HG02571 (cell line): ENCODE results near the gene PACSIN1.

Source experiments
- ATAC-seq: cut with Tn5 transposase; IDR thresholded peaks from one replicate; pipeline ENCODE4 v1.9.1; 2021; ENCODE audit warnings: mild to moderate bottlenecking, moderate library complexity; ENCODE audit not compliant: unreplicated experiment

PACSIN1 gene, protein sequence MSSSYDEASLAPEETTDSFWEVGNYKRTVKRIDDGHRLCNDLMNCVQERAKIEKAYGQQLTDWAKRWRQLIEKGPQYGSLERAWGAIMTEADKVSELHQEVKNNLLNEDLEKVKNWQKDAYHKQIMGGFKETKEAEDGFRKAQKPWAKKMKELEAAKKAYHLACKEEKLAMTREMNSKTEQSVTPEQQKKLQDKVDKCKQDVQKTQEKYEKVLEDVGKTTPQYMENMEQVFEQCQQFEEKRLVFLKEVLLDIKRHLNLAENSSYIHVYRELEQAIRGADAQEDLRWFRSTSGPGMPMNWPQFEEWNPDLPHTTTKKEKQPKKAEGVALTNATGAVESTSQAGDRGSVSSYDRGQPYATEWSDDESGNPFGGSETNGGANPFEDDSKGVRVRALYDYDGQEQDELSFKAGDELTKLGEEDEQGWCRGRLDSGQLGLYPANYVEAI

DNA sequence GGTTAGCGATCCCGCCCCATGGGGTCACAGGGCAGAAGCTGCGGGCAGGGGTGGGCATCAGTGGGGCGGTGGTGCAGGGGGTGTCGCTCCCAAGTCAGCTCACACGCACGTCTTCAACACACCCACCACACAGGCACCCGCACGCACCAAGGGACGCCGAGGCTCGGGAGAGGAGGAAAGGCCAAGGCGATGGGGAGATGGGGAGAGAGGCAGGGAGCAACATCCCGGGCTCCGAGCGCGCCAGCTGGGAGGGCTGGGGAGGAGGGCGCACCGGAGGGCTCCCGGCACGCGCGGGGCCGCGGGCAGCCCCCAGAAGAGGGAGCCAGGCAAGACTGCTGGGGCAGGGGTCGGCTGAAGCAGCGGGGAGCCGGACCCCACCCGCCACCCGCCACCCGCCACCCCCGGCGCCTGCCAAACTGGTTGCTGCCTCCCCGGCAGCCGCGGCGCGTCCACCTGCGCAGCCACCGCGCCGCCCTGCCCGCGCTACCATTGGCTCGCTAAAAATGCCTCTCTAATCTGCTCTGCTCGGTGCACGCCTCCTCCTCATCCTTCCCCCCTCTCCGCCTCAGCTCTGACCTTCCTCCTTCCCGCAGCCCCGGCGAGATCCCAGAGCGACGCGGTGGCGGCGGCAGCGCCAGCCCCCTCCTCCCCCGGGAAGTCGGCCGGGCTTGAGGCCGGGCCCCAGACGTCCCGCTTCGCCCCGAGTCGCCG, at the start of gene PACSIN1:
TSS of gene PACSIN1 (plus strand) at position 546 of the 711 bp plus-strand sequence. CDS start 60,230 bp downstream, outside the sequence.
- ATAC-seq: no peak

DNA sequence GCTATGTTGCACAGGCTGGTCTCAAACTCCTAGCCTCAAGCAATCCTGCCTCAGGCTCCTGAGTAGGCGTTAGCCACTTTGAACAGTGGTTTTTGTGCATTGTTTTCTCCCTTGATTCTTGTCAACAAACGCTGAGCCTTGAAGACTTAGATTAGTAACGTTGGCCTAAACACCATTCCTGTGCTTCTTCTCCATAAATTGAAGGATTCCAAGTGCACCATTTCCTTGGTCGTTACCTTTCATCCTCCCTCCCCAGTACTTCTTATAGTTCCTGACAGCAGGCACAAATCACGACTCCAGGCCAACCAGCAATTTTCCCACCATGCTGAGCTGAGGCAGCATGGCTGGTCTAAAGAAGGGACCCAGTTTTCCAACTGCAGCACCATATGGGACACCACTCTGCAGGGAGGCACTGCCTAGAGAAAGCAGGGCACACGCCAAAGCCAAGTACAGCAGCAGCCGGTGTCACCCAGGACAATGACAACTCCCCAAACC, 49.0 kb upstream of the PACSIN1 start:
- ATAC-seq: no peak

DNA sequence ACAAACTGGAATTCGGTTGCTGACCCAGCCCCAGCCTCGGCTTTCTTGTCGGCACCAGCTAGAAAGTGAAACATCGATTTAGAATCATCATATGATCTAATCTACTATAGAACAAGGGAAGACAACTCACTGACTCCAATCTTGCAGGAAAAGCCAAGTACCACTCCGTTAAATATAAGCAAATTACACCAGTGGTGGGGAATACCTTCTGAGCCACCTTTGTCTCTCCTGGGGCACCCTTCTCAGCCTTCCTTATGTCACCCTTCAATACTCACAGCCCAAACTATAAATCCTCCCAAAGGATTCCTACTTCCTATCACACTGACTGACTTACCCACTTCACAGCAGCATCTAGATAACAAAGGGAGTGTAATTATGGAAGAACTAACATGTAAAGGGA, 47.5 kb upstream of the PACSIN1 start:
- ATAC-seq: no peak

DNA sequence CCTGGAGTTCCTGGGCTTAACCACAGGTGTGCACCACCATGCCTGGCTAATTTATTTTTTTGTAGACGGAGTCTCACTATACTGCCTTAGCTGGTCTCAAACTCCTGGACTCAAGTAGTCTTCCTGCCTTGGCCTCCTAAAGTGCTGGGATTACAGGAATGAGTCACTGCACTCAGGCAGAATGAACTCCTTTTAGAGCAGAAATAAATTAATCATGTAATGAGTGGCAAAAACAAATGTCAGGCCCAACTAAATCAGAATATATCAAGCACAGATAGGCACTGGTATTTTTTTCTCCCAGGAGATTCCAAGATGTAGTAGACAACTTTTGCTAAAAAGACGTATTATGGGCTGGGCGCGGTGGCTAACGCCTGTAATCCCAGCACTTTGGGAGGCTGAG, 42.6 kb upstream of the PACSIN1 start:
- ATAC-seq: no peak

DNA sequence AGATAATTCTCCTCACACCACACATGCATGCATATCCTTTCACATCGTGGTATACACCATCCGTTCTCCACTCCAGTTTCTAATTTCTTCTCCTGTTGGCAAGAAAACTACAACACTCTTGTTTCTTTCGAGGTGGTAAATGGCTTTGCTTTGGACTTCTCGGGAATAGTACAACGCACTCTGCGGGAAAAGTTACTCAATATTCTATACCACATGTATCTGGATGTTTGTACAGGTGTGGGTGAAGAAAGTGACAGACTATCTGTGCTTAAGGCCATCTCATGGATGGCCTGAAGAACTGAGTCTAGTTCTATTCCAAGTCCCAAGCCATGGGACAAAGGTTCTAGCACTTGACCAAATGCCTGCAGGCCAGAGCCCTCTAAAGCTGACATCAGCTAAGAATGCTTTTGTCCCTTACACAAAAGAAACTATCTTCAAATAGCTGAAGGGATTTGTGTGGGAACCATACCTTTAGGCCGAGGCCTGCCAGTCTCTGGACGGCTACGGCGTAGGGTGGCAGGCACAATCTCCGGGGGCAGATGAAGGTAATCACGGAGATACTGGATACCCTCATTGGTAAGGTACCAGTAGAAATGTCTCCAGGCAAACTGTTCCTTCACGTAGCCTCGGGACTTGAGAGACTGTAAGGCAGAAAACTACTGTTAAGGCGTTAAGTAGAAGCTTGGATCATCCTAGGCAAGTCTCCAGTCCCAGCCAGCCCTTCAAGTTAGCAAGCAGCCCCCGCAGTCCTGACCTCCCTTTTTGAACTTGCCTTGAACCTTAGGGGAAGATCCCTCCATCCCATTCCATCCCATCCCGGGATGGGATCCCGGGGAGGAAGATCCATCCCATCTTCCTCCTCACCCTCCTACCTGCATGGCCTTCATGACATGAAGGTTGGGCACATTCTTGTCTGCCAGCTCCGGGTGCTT, 41.4 kb upstream of the PACSIN1 start:
- ATAC-seq: no peak

DNA sequence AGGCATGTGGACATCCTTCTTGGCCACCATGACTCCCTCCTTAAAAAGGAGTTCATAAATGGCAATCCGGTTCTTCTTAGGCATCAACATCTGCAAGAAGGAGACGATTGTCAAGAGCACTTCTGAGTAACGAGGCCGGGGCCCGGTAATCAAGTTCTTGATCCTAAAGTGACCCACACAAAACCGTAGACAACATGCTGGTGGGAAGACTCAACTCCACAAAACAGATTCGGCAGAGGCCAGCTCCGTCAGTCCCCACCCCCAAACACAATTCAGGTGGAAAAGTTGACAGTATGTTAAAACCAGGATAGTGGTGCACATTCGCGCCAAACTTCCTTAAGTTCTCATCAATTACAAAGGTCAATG, 40.8 kb upstream of the PACSIN1 start:
- ATAC-seq: no peak

DNA sequence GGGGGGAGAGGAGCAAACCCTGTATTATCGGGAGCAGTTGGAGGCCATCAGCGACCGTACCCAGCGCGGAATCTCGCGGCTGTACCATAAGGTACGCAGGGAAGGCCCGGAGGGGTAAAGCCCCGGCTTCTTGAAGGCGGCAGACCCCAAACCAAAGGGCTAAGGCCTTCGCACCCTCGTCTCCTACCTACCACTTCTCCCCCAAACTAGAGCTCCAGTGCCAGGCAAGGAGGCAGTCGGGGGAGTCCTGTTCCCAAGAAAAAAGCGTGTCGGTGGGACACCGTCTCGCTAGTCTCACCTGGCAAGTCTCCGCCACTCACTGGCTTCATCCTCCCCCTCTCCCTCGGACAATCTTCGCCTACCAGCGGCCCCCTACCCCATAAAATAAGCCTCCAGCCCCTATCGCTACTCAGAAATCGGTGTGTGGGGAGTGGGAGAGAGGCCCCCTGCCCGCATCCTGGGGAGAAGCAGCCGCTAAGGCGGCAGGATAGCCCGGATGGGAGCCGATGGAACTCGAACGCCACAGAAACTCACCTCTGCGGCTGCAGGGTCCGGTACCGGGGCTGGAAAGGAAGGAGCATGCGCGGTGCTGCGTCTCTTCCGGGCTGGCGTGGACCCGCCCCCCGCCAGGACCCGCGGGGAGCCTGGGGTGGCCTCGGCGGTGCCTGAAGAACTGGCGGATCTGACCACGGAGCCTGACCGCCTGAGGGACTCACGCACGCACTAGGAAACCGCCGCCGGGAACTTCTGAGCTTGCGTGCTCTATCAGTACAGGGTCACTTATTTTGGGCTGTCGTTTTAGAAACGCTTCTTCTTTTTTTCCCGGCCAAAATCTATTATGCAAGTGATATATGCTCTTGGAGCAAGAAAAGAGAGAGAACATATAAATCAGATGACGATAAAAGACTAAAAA, 40.1 kb upstream of the PACSIN1 start, which contains the start of gene RPS10:
TSS of gene RPS10 (minus strand) at position 572 of the 913 bp plus-strand sequence. CDS start 848 bp downstream, outside the sequence.
- ATAC-seq: peak; percentile 84

DNA sequence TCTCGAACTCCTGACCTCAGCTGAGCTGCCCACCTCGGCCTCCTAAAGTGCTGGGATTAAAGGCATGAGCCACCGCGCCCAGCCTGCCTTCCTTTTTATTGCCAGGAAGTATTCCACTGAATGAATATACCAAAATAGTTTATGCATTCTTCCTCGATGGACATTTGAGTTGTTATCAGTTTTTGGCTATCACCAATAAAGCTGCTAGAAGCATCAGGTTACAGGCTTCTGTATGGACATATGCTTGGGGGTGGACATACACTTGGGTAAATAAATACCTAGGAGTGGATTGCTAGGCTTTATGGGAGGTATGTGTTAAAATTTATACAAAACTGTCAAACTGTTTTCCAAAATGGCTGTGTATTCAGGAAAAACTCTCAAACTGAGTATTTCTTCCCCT, 30.0 kb upstream of the PACSIN1 start:
- no peak for ATAC-seq

DNA sequence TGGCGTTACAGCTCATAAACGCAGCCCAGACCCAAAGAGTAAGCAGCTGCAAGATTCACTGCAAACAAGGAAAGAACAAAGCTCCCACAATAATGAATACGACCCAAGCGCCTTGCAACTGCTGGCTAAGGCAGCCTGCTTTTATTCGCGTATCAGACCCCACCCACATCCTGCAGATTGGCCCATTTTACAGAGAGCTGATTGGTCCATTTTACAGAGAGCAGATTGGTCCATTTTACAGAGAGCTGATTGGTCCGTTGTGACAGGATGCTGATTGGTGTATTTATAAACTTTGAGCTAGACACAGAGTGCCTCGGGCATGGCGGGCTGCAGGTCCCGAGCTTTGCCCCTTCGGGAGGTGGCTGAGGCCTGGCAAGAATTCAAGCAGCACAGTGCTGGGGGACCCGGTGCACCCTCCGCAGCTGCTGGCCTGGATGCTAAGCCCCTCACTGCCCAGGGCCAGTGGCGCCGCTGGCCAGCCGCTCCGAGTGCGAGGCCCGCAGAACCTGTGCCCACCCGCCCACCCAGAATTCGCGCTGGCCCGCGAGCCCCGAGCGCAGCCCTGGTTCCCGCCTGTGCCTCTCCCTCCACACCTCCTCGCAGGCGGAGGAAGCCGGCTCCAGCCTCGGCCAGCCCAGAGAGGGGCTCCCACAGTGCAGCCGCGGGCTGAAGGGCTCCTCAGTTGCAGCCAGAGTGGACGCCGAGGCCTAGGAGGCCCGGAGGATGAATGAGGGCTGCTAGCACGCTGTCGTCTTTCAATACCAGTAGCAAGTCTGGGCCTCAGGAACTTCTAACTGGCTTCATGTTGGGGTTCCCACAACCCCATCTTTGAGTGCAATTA, 28.9 kb upstream of the PACSIN1 start:
- no peak for ATAC-seq

DNA sequence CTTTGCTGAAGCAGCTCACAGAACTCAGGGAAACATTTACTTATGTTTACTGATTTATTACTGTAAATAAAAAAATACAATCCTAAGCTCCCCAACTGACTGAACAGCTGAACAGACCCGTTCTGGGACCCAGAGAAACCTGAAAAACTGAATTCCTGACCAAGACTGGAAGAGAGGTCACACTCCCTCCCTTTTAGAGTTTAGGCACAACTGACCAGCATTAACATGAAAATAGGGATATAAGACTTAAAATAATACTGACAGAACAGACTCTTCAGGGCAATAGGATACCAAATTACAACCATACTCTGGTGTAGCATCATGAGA, 28.3 kb upstream of the PACSIN1 start:
- no peak for ATAC-seq

DNA sequence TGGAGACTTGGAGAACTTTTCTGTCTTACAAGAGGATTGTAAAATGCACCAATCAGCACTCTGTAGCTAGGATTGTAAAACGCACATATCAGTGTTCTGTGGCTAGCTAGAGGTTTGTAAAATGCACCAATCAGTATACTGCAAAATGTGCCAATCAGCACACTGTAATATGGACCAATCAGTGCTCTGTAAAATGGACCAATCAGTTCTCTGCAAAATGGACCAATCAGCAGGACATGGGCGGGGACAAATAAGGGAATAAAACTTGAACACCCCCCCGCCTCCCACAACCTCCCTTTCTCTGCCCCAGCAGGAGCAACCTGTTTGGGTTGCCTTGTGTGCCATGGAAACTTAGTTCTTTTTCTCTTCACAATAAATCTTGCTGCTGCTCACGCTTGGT, 27.2 kb upstream of the PACSIN1 start:
- no peak for ATAC-seq

DNA sequence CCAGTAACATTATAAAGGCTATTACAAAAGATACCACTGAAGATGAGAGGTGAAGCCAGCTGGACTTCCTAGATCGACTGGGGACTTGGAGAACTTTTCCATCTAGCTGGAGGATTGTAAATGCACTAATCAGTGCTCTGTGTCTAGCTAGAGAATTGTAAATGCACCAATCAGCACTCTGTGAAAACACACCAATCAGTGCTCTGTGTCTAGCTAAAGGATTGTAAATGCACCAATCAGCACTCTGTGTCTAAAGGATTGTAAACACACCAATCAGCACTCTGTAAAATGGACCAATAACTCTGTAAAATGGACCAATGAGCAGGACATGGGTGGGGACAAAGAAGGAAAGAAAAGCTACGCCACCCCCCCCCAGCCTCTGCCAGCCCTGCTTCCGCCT, 26.4 kb upstream of the PACSIN1 start:
- no peak for ATAC-seq

DNA sequence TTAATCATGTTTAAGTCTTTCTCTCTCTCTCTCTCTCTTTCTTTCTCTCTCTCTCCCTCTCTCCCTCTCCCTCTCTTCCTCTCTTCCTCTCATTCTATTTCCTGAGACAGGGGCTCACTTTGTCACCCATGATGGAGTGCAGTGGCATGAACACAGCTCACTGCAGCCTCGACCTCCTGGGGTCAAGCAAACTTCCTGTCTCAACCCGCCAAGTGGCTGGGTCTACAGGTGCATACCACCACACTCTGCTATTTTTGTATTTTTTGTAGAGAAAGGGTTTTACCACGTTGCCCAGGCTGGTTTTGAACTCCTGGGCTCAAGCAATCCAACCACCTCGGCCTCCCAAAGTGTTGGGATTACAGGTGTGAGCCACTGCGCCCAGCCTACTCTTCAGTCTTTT, 24.4 kb upstream of the PACSIN1 start:
- no peak for ATAC-seq

DNA sequence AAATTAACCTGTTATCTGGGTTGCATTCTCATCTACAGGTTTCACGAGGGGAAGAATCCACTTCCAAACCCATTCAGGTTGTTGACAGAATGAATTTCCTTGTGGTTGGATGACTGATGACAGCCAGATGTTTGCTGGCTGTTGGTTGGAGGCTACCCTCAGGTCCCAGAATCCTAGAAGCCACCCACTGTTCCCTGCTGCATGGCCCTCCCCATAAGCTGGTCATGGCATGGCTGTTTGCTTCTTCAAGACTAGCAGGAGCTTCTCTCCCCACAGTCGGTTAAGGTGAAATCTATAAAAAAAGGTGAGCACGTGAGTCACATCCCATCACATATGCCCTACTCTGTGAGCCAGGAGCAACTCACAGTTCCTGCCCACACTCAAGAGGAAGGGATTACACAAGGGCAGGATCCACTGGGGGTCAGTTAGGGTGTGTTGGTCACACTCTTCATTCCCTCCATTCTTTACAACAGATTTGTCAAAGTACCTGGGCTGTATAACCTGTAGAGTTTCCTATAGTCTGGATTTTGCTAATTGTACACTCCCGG, 20.5 kb upstream of the PACSIN1 start:
- ATAC-seq: no peak

DNA sequence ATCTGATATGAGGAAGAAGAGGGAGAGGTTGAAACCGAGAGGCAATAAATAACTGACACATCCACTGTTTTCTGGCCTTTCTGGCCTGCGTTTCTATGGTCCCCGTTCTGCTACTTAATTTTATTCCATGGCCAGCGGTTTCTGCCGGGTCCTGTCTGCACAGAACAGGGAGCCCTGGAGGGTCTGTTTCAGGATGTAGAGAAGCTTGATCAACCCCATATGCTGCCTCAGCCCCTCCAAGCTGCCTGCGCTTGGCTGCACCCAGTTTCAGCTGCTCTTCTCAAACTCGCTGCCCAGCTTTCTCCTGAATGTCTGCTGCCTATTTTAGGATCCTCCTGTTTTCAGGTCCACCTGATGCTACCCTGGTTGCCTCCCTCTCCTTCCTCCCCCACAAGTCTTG, 18.5 kb upstream of the PACSIN1 start:
- ATAC-seq: no peak

DNA sequence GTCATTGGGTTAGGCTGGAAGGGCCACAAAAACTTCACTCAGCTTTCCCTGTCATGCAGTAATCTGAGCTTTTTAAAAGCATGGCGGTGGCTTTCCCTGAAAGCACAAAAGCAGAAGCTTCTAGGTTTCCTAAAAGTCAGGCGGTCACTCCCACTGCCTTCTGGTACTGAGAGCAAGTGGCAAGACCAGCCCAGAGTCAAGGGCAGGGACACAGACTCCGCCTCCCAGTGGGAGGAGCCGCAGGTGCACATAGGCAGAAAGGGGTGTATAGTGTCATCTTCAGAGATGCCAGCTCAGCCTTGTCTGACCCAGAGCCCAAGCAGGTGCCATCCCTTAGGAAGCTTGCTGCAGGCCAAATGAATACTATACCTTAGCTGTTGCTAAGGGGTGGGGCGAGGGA, 18.0 kb upstream of the PACSIN1 start:
- ATAC-seq: no peak

DNA sequence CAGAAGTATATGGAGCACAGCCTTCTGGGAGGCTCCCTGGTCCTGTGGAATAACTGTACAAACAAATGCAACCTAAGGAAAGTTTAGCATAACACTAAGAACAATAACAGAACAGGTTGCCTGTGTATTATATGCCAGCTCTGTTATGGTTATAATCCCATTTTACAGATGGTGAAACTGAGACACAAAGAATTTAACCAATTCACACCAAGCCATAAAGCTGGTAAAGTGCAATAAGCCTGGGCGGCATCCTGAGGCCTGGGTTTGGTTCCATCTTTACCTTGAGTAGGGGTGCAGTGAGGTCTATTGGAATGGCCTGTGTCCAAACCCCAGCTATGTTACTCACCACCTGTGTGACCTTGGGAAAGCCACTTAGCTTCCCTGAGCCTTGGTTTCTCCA, 14.7 kb upstream of the PACSIN1 start:
- ATAC-seq: no peak

DNA sequence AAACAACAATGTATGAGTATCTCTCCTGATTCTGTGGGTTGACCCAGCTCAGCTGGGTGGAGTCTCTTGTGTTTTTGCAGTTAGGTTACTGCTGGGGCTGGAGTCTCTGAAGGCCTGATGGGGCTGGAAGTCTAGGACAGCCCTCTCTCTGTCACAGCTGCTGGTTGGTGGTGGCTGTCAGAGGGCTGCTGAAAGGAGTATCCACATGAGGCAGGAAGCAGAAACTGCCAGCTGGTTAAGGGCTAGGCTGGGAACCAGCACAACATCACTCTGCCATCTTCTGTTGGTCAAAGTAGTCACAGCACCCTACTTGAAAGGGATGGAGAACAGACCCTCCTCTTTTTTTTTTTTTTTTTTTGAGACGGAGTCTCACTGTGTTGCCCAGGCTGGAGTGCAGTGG, 10.0 kb upstream of the PACSIN1 start:
- ATAC-seq: no peak

DNA sequence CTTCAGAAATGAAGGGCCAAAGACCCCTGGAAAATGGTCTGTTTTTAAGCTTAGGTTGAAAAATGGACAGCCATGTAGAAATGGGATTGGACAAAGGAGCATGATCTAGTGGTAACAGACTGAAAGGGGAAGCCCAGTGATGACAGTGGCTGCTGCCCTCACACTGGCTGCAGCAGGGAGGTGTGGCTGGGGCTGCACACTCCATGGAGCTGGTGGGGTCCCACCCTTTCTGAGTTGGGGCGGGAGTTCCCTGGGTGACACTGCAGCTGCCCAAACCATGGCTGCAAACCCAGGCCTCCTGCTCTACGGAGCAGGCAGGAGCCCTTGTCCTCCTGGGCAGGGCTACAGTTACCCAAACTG, 8.5 kb upstream of the PACSIN1 start:
- no peak for ATAC-seq
